Gastroesophageal sphincter (tissue), 4 donors: ENCODE measurements around the gene RIN2. TPM values are rescaled to one million over a fixed set of nuclear protein-coding genes. Genes with fewer than 3 reads are reported as not detected.
A peak's percentile ranks its signal among the peaks of the same experiment; 100 is the strongest.

Experiments used
- ATAC-seq: fragments of 150-250 bp; one replicate; pipeline ENCODE4 v1.9.1; 2016; ENCODE audit warnings: mild to moderate bottlenecking, moderate library complexity
- H3K27ac ChIP-seq, 4 donors: fragments of 200-600 bp; sonication (generic) in 3 of 4; 1 replicate in 3 of 4; 2 replicates in 1 of 4; pipeline ENCODE4 v1.5.1; 2016 to 2019
- H3K27me3 ChIP-seq: fragments of 200-600 bp; sonication (generic); one replicate; pipeline ENCODE4 v1.5.1; 2019
- H3K36me3 ChIP-seq, 2 donors: fragments of 200-600 bp; sonication (generic); one replicate each; pipeline ENCODE4 v1.5.1; 2019; ENCODE audit warnings: control low read depth in 1 of 2
- H3K4me1 ChIP-seq, 3 donors: fragments of 200-600 bp; sonication (generic); 1 replicate in 2 of 3; 2 replicates in 1 of 3; pipeline ENCODE4 v1.5.1; 2016 to 2019; ENCODE audit warnings: control low read depth in 2 of 3
- H3K4me3 ChIP-seq, 2 donors: fragments of 200-600 bp; sonication (generic); one replicate each; pipeline ENCODE4 v1.5.1; 2019; ENCODE audit warnings: mild to moderate bottlenecking in 1 of 2, moderate library complexity in 1 of 2
- H3K9me3 ChIP-seq, 3 donors: fragments of 200-600 bp; sonication (generic); one replicate each; pipeline ENCODE4 v1.5.1; 2017 to 2019; ENCODE audit warnings: control low read depth in 2 of 3
- CTCF ChIP-seq, 4 experiments: fragments of 200-600 bp in 2 of 4; fragments of 450-650 bp in 2 of 4; sonication (generic) in 1 of 4; IDR thresholded peaks; one replicate each; pipeline ENCODE4 v1.5.1; 2017 to 2019; ENCODE audit warnings: antibody characterized with exemption in 4 of 4, mild to moderate bottlenecking in 2 of 4, moderate library complexity in 2 of 4
- EP300 ChIP-seq: sonication (generic); formaldehyde crosslinking; IDR thresholded peaks from one replicate; pipeline ENCODE4 v1.6.1; 2017; ENCODE audit warnings: antibody characterized with exemption, mild to moderate bottlenecking
- POLR2A ChIP-seq, 2 donors: fragments of 450-650 bp; IDR thresholded peaks; one replicate each; pipeline ENCODE4 v1.6.1; 2017; ENCODE audit warnings: antibody characterized with exemption in 2 of 2, mild to moderate bottlenecking in 2 of 2, moderate library complexity in 1 of 2
- POLR2AphosphoS5 ChIP-seq: sonication (generic); formaldehyde crosslinking; IDR thresholded peaks from one replicate; pipeline ENCODE4 v1.6.1; 2017; ENCODE audit warnings: antibody characterized with exemption
- WGBS, 2 donors: methylation state at CpG; one replicate each; pipeline ENCODE4 v1.1.5; 2018; ENCODE audit warnings: low coverage in 1 of 2; 5-methylcytosine and 5-hydroxymethylcytosine counted together
- total RNA-seq, 4 donors: library from RNA; depleted of rRNA; stranded (reverse); fragments of >200 nt; gene quantifications; one replicate each; pipeline ENCODE4 v1.1.0, GENCODE V29; 2016

Gene RIN2
- total RNA-seq, 4 donors from 2014 or later, result 44.7 to 89.5 (median 54.8) TPM

- WGBS, 2 donors, result 50 to 77% methylated on average over 4 of the region's 4 CpGs
- peak; percentile 84 for ATAC-seq
- TF ChIP-seq CTCF (IDR thresholded peaks at IDR 0.05) (no peak), POLR2A (IDR thresholded peaks at IDR 0.05) (no peak), POLR2AphosphoS5 (peak; percentile 71), EP300 (no peak)
Measured at GRCh38 chr20:19737025-19737424, 21.0 kb upstream of the RIN2 start.

GRCh38 chr20:19738951-19739350 lies 19.1 kb upstream of the RIN2 start:
- 92 to 96% methylated on average over 4 to 5 of the region's 5 CpGs for WGBS, 2 donors
- ATAC-seq, result no peak
- H3K27ac ChIP-seq, result no peak overlapping the region
- H3K4me3 ChIP-seq, result no peak overlapping the region
- no peaks in the 10 kb centered on the region for H3K9me3 ChIP-seq
- H3K4me1 ChIP-seq, result peaks cover 0 to 15% (median 12%) of the 10 kb centered on the region in 3 donors
- no peak for TF ChIP-seq CTCF (IDR thresholded peaks at IDR 0.05)
- TF ChIP-seq POLR2AphosphoS5, result no peak
- TF ChIP-seq POLR2A (IDR thresholded peaks at IDR 0.05), result no peak
- TF ChIP-seq EP300, result no peak
- no peaks in the 10 kb centered on the region for H3K27me3 ChIP-seq
- H3K36me3 ChIP-seq, result no peaks in the 10 kb centered on the region

More at GRCh38 chr20:19737025-19737424, 21.0 kb upstream of the RIN2 start:
- peaks cover 0 to 15% (median 12%) of the 10 kb centered on the region in 3 donors for H3K4me1 ChIP-seq
- H3K27me3 ChIP-seq, result no peaks in the 10 kb centered on the region
- no peaks in the 10 kb centered on the region for H3K9me3 ChIP-seq
- no peak overlapping the region for H3K27ac ChIP-seq
- no peaks in the 10 kb centered on the region for H3K36me3 ChIP-seq
- no peak overlapping the region for H3K4me3 ChIP-seq

- 88 to 100% methylated on average over 2 to 6 of the region's 10 CpGs for WGBS, 2 donors
- no peak for TF ChIP-seq POLR2A (IDR thresholded peaks at IDR 0.05)
- TF ChIP-seq EP300, result no peak
- no peak for TF ChIP-seq POLR2AphosphoS5
- TF ChIP-seq CTCF (IDR thresholded peaks at IDR 0.05), result no peak
Measured at GRCh38 chr20:19739351-19739750, 18.7 kb upstream of the RIN2 start.

GRCh38 chr20:19740512-19740911 lies 17.5 kb upstream of the RIN2 start:
- no peak for TF ChIP-seq EP300
- 67 to 80% methylated on average over 3 of the region's 3 CpGs for WGBS, 2 donors

More at GRCh38 chr20:19739351-19739750, 18.7 kb upstream of the RIN2 start:
- Histone ChIP-seq H3K36me3 (no peaks in the 10 kb centered on the region), H3K4me1 (peaks cover 0 to 12% (median 12%) of the 10 kb centered on the region in 3 donors), H3K4me3 (no peak overlapping the region), H3K27ac (no peak overlapping the region), H3K9me3 (no peaks in the 10 kb centered on the region), H3K27me3 (no peaks in the 10 kb centered on the region)
- no peak for ATAC-seq

GRCh38 chr20:19741924-19742323 lies 16.1 kb upstream of the RIN2 start:
- no peaks in the 10 kb centered on the region for H3K4me1 ChIP-seq
- no peak overlapping the region for H3K27ac ChIP-seq
- ATAC-seq, result no peak
- no peaks in the 10 kb centered on the region for H3K27me3 ChIP-seq
- H3K4me3 ChIP-seq, result no peak overlapping the region
- no peaks in the 10 kb centered on the region for H3K36me3 ChIP-seq
- WGBS, 2 donors, result 65 to 81% methylated on average over 2 of the region's 2 CpGs
- H3K9me3 ChIP-seq, result peaks cover 0 to 5% (median 0%) of the 10 kb centered on the region in 3 donors
- TF ChIP-seq CTCF (IDR thresholded peaks at IDR 0.05) (no peak), POLR2AphosphoS5 (no peak), POLR2A (IDR thresholded peaks at IDR 0.05) (no peak), EP300 (no peak)

More at GRCh38 chr20:19740512-19740911, 17.5 kb upstream of the RIN2 start:
- Histone ChIP-seq H3K27me3 (no peaks in the 10 kb centered on the region), H3K27ac (no peak overlapping the region), H3K4me1 (peaks cover 0 to 4% (median under 1%) of the 10 kb centered on the region in 3 donors), H3K4me3 (no peak overlapping the region), H3K9me3 (peaks cover 0 to under 1% (median 0%) of the 10 kb centered on the region in 3 donors), H3K36me3 (no peaks in the 10 kb centered on the region)
- ATAC-seq, result no peak
